Pancreas (tissue), 10 donors: ENCODE data around the gene MRPL49. TPM values are rescaled to one million over a fixed set of nuclear protein-coding genes. Genes with fewer than 3 reads are reported as not detected.

Experiments
- ATAC-seq, 4 donors: fragments of 200-7000 bp; cut with Tn5 transposase; one replicate each; pipeline versions ENCODE4 v1.8.0 to v1.9.1; 2020; ENCODE audit warnings: mild to moderate bottlenecking in 4 of 4, moderate library complexity in 4 of 4
- DNase-seq, 6 donors: peaks; one replicate each; pipeline ENCODE4 v3.0.0-alpha.2; 2020
- FAIRE-seq: peaks from 2 replicates; lab custom pipeline; 2012; peaks lifted over from hg19 to GRCh38; lab: Jason Lieb, UNC
- H3K27ac ChIP-seq, 4 donors: fragments of 200-600 bp; sonication (generic); 1 replicate in 3 of 4; 2 replicates in 1 of 4; pipeline versions ENCODE4 v1.5.0 to v1.8.0; 2020
- H3K27me3 ChIP-seq, 4 donors: fragments of 200-600 bp; one replicate each; pipeline ENCODE4 v1.8.0; 2021
- H3K36me3 ChIP-seq, 3 donors: fragments of 200-600 bp; sonication (generic) in 1 of 3; one replicate each; pipeline versions ENCODE4 v1.5.0 to v1.8.0; 2020 to 2021
- H3K4me1 ChIP-seq, 3 donors: fragments of 200-600 bp; one replicate each; pipeline ENCODE4 v1.8.0; 2021
- H3K4me3 ChIP-seq, 4 donors: fragments of 200-600 bp; sonication (generic) in 2 of 4; one replicate each; pipeline versions ENCODE4 v1.5.0 to v1.8.0; 2020 to 2021
- H3K9me3 ChIP-seq, 4 donors: fragments of 200-600 bp; one replicate each; pipeline ENCODE4 v1.8.0; 2021
- CTCF ChIP-seq, 4 donors: fragments of 200-600 bp; sonication (generic) in 3 of 4; IDR thresholded peaks; one replicate each; pipeline versions ENCODE4 v1.5.0 to v1.8.0; 2021; ENCODE audit warnings: antibody characterized with exemption in 4 of 4
- WGBS, 2 donors: extraction: QIAGEN DNeasy Blood & Tissue Kit; methylation state at CpG; one replicate each; pipeline ENCODE4 v1.1.7; 2013; 5-methylcytosine and 5-hydroxymethylcytosine counted together
- intact Hi-C, 3 donors: fragments of 100-400 bp; cut with DNase I; formaldehyde crosslinking; loops; one replicate each; pipeline versions ENCODE4 v1.11.1 to v1.14.2; 2022
- polyA plus RNA-seq, 2 donors: library from polyadenylated mRNA; stranded (reverse); fragments of 200-250 nt; gene quantifications; one replicate each; pipeline ENCODE4 v1.2.3, GENCODE V29; 2013
- total RNA-seq, 6 donors: library from RNA; stranded (reverse); fragmentation: NEBNext Ultra II Directional in 4 of 6; extraction: Animal tissue kit (Norgen Biotek cat#: 25700) in 4 of 6; gene quantifications; one replicate each; pipeline versions ENCODE4 v1.2.1 to v1.2.4, GENCODE V29; 2021 to 2023
- donor health status: healthy with polysubstance abuse.
- donor health status: DM: no; HTN: no; CAD: no; lungs with moderate emphysema.
- donor health status: DM: no; HTN: no; CAD: no.
- donor health status: control.
- donor health status: control.
- donor health status: Bipolar disorder and iron deficiency.
- donor health status: DM: yes; HTN: yes; CAD: no.
- donor health status: DM: no; HTN: no; CAD: no.
- donor health status: DM: no; HTN: no; CAD: no.
- donor health status: DM: yes; HTN: yes; CAD: no.

Gene MRPL49
- 10 to 100 TPM; 13.9 to 31.2 (median 21.4) TPM for total RNA-seq
- polyA plus RNA-seq: 10 to 100 TPM; 10.3 to 30.3 TPM

- H3K27me3 ChIP-seq: no peaks in the 10 kb centered on the region
- TF ChIP-seq CTCF (IDR thresholded peaks at IDR 0.05): no peak
- peaks cover 3 to 13% (median 7%) of the 10 kb centered on the region in 3 donors for H3K4me1 ChIP-seq
- H3K27ac ChIP-seq: peak within 1 kb of the TSS; percentile 77 to 90 (median 84)
- peak within 1 kb of the TSS; percentile 63 to 95 (median 78) for H3K4me3 ChIP-seq
- H3K36me3 ChIP-seq: peaks cover 3 to 36% (median 22%) of the 10 kb centered on the region in 3 donors
- intact Hi-C loops: no loop called here
- FAIRE-seq: no peak
- 0% methylated on average over 60 to 64 of the region's 64 CpGs for WGBS, 2 donors
- peak; percentile 98 to 99 (median 98) for DNase-seq
- ATAC-seq: peak; percentile 79 to 89 (median 81)
- H3K9me3 ChIP-seq: no peaks in the 10 kb centered on the region
Observed at GRCh38 chr11:65121865-65122696, at the start of gene MRPL49, which contains the start of gene FAU. MRPL49 (plus strand) TSS chr11:65122321; CDS start chr11:65122347, 26 bp downstream. FAU (minus strand) TSS chr11:65122134; CDS start chr11:65121813, 321 bp downstream.

GRCh38 chr11:65072631-65072966 is 49.5 kb upstream of the MRPL49 start:
- no peaks in the 10 kb centered on the region for H3K27me3 ChIP-seq
- intact Hi-C loops: no loop called here
- no peak overlapping the region for H3K4me3 ChIP-seq
- ATAC-seq (no peak), FAIRE-seq (no peak), DNase-seq (no peak)
- no peaks in the 10 kb centered on the region for H3K9me3 ChIP-seq
- no peaks in the 10 kb centered on the region for H3K36me3 ChIP-seq
- 38% methylated on average over 1 of the region's 1 CpG for WGBS, 2 donors
- no peak for TF ChIP-seq CTCF (IDR thresholded peaks at IDR 0.05)
- no peaks in the 10 kb centered on the region for H3K4me1 ChIP-seq
- H3K27ac ChIP-seq: no peak overlapping the region

- FAIRE-seq (no peak), DNase-seq (no peak), ATAC-seq (no peak)
- Histone ChIP-seq H3K27ac (no peak overlapping the region), H3K27me3 (no peaks in the 10 kb centered on the region), H3K4me1 (no peaks in the 10 kb centered on the region), H3K9me3 (no peaks in the 10 kb centered on the region), H3K4me3 (no peak overlapping the region), H3K36me3 (no peaks in the 10 kb centered on the region)
- 70 to 76% methylated on average over 4 of the region's 4 CpGs for WGBS, 2 donors
- intact Hi-C loops: no loop called here
- no peak for TF ChIP-seq CTCF (IDR thresholded peaks at IDR 0.05)
Observed at GRCh38 chr11:65077451-65077850, 44.7 kb upstream of the MRPL49 start.

GRCh38 chr11:65078151-65078550 is 44.0 kb upstream of the MRPL49 start:
- no peak overlapping the region for H3K27ac ChIP-seq
- intact Hi-C loops: no loop called here
- H3K4me3 ChIP-seq: no peak overlapping the region
- H3K9me3 ChIP-seq: no peaks in the 10 kb centered on the region
- no peaks in the 10 kb centered on the region for H3K36me3 ChIP-seq
- H3K4me1 ChIP-seq: no peaks in the 10 kb centered on the region
- peak; percentile 54 to 79 (median 64) for TF ChIP-seq CTCF (IDR thresholded peaks at IDR 0.05)
- H3K27me3 ChIP-seq: no peaks in the 10 kb centered on the region
- ATAC-seq: peak; percentile 83 to 97 (median 92)
- DNase-seq: peak in 5 of 6 donors; percentile 41 to 83 (median 69)
- no peak for FAIRE-seq
- WGBS, 2 donors: 42% methylated on average over 3 of the region's 3 CpGs
